HFFc6 (cell line): ENCODE data around the gene CCNJ. TPM values are rescaled to one million over a fixed set of nuclear protein-coding genes. Genes with fewer than 3 reads are reported as not detected.

Experiments
- DNase-seq: peaks from one replicate; pipeline ENCODE4 v3.0.0-alpha.2; 2018
- H3K27ac Mint-ChIP-seq: 2 replicates; pipeline ENCODE4 v1.8.0; 2020; ENCODE audit warnings: mild to moderate bottlenecking, mixed read lengths
- H3K27me3 Mint-ChIP-seq: 2 replicates; pipeline ENCODE4 v1.8.0; 2021; ENCODE audit warnings: mild to moderate bottlenecking, moderate library complexity, mixed read lengths; ENCODE audit not compliant: insufficient read depth
- H3K36me3 Mint-ChIP-seq: 2 replicates; pipeline ENCODE4 v1.8.0; 2021; ENCODE audit warnings: low read depth, mixed read lengths
- H3K4me1 Mint-ChIP-seq: 2 replicates; pipeline ENCODE4 v1.8.0; 2020; ENCODE audit warnings: low read depth, mixed read lengths
- H3K4me3 Mint-ChIP-seq: 2 replicates; pipeline ENCODE4 v1.8.0; 2020; ENCODE audit warnings: mild to moderate bottlenecking, moderate library complexity, mixed read lengths
- H3K9me3 Mint-ChIP-seq: 2 replicates; pipeline ENCODE4 v1.8.0; 2020; ENCODE audit warnings: mild to moderate bottlenecking, mixed read lengths
- microRNA-seq: library from miRNA; unstranded; fragments of <30 nt; microRNA quantifications from one replicate; pipeline ENCODE4, GENCODE V29; 2019
- total RNA-seq, 6 experiments: library from RNA; stranded (reverse); fragmentation: NEBNext Ultra II Directional; extraction: Animal tissue kit (Norgen Biotek cat#: 25700); gene quantifications; 2 replicates in 1 of 6; 3 replicates in 5 of 6; pipeline ENCODE4 v1.2.3, GENCODE V29; 2021
- TF ChIP-seq, protein P1 (sequence below): fragments of 200-600 bp; sonication (generic); IDR thresholded peaks from 2 replicates; pipeline ENCODE4 v1.5.0; 2021; ENCODE audit warnings: antibody characterized with exemption, mild to moderate bottlenecking

The CCNJ gene
- total RNA-seq, 6 experiments from 2014 or later, result 2.8 to 3.8 (median 3.2) TPM

GRCh38 chr10:96093948-96094347 is 50.6 kb downstream of the CCNJ start:
- DNase-seq, result no peak

DNA sequence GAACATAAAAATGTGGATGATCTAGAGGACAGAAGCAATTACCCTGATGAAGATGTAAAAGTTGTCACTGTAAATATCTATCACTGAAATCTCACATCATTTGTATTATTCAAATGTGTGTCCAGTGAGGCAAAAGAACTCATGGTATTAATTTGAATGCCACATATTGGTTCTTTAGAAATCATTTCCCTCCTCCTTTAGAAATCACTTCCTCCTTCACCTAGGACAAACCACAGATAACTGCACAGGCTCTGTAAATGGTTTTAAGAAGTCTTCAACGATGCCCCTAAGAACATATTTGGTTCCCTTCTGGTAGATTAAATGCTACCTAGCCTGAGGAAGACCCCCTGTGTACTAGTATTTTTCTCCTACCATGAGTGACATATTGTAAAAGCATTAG is 53.6 kb downstream of the CCNJ start:
- no peaks in the 10 kb centered on the region for H3K9me3 Mint-ChIP-seq
- no peak overlapping the region for H3K27ac Mint-ChIP-seq
- no peak overlapping the region for H3K4me3 Mint-ChIP-seq
- H3K36me3 Mint-ChIP-seq, result no peaks in the 10 kb centered on the region
- TF ChIP-seq, protein P1, sequence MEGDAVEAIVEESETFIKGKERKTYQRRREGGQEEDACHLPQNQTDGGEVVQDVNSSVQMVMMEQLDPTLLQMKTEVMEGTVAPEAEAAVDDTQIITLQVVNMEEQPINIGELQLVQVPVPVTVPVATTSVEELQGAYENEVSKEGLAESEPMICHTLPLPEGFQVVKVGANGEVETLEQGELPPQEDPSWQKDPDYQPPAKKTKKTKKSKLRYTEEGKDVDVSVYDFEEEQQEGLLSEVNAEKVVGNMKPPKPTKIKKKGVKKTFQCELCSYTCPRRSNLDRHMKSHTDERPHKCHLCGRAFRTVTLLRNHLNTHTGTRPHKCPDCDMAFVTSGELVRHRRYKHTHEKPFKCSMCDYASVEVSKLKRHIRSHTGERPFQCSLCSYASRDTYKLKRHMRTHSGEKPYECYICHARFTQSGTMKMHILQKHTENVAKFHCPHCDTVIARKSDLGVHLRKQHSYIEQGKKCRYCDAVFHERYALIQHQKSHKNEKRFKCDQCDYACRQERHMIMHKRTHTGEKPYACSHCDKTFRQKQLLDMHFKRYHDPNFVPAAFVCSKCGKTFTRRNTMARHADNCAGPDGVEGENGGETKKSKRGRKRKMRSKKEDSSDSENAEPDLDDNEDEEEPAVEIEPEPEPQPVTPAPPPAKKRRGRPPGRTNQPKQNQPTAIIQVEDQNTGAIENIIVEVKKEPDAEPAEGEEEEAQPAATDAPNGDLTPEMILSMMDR, result no peak
- H3K4me1 Mint-ChIP-seq, result no peaks in the 10 kb centered on the region
- DNase-seq, result no peak
- peaks cover 10% of the 10 kb centered on the region for H3K27me3 Mint-ChIP-seq

More at GRCh38 chr10:96093948-96094347, 50.6 kb downstream of the CCNJ start:
- TF ChIP-seq, protein P1, result no peak
- H3K4me1 Mint-ChIP-seq, result peaks cover 12% of the 10 kb centered on the region
- H3K27ac Mint-ChIP-seq, result no peak overlapping the region
- no peak overlapping the region for H3K4me3 Mint-ChIP-seq
- no peaks in the 10 kb centered on the region for H3K36me3 Mint-ChIP-seq
- peaks cover 10% of the 10 kb centered on the region for H3K27me3 Mint-ChIP-seq
- 0 out of 2 replicates have a peak, but pooled peaks cover 9% of the 10 kb centered on the region for H3K9me3 Mint-ChIP-seq

GRCh38 chr10:96097865-96098264 is 54.5 kb downstream of the CCNJ start:
- TF ChIP-seq, protein P1, result no peak
- H3K4me1 Mint-ChIP-seq, result no peaks in the 10 kb centered on the region
- H3K27me3 Mint-ChIP-seq, result peaks cover 10% of the 10 kb centered on the region
- no peak for DNase-seq
- H3K9me3 Mint-ChIP-seq, result no peaks in the 10 kb centered on the region
- no peak overlapping the region for H3K27ac Mint-ChIP-seq
- no peaks in the 10 kb centered on the region for H3K36me3 Mint-ChIP-seq
- H3K4me3 Mint-ChIP-seq, result no peak overlapping the region

GRCh38 chr10:96107623-96108038 is 64.2 kb downstream of the CCNJ start:
- Mint-ChIP-seq H3K36me3 (no peaks in the 10 kb centered on the region), H3K9me3 (no peaks in the 10 kb centered on the region), H3K27ac (no peak overlapping the region), H3K4me3 (no peak overlapping the region), H3K27me3 (no peaks in the 10 kb centered on the region; the same call in 1 of the 2 replicates), H3K4me1 (no peaks in the 10 kb centered on the region)
- DNase-seq, result no peak
- TF ChIP-seq, protein P1, result no peak

Small RNAs within 50 kb of the gene (microRNA-seq; reads per million reads assigned to microRNA genes)
- gene MIR3157, result 14.7 reads per million, percentile 19 among the genes with 10 or more reads in this experiment

Other genes starting within 250 kb of the CCNJ start
- gene CC2D2B, start 135.6 kb upstream of the CCNJ start, total RNA-seq, result not detected
- 1 to 10 TPM; 4.0 to 6.5 (median 5.3) TPM for gene ZNF518A, start 86.7 kb downstream of the CCNJ start, total RNA-seq
- not detected for gene BLNK, start 228.0 kb downstream of the CCNJ start, total RNA-seq